Measurements from ENCODE around the gene MYZAP. TPM values are rescaled to one million over a fixed set of nuclear protein-coding genes. Genes with fewer than 3 reads are reported as not detected.

Gene MYZAP
- total and polyA plus RNA-seq, 2 of the 8 experiments (the other 6 are each of a cell fraction or from before 2014, with no cell fraction given) = 0.41 to 0.65 TPM

DNA sequence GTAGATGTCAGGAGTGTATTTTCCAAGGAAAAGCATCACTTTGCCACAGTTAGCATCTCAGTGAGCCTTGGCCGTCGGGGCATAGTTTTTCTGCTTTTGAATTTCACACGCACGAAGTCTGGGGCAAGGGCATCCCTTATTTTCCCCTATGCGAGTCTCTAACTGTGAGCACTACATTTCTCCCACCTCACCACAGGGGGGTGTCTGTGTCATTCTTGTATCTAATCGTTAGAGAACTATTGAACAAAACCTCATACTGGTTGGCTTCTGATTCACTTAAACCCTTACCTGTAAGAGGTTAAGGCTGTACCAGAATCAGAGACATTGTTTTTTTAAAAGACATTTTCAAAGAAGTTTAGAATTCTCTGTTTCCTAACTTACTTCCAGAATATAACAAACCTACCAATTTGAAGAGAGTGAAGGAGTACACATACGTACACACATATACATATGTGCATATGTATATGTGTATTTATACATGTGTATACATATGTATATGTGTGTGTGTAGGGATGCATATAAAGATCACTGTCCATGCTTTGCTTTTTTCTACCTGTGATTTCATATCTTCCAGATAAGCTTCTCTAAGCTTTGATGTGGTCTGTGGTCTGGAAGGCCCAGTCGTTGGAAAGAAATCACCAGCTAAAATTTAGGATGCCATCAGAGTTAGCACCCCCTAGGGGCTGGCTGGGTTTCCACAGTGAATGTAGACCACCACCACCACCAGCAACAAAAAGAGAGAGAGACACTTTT, 49.4 kb downstream of the MYZAP start:
- Histone ChIP-seq H3K14ac (ENCODE audit: insufficient read length) (no peak overlapping the region), H2AK5ac (ENCODE audit: low read depth, low read length) (no peak overlapping the region), H2AFZ (ENCODE audit: low read length) (no peak overlapping the region), H4K20me1 (replicated peaks in 1 of 2; ENCODE audit: control insufficient read depth in 1 of 2, insufficient read depth in 2 of 2, low read length in 2 of 2) (peaks cover 0 to 2% of the 10 kb centered on the region in 2 experiments), H3K36me3 (ENCODE audit: control insufficient read depth in 2 of 4, insufficient read depth in 4 of 4, low read length in 3 of 4) (no peaks in the 10 kb centered on the region), H4K8ac (ENCODE audit: extremely low read depth, insufficient read depth, low read length) (no peak overlapping the region), H3K4me3 (ENCODE audit: extremely low read depth in 1 of 4, insufficient read depth in 2 of 4, low read depth in 3 of 4, low read length in 4 of 4) (no peak overlapping the region), H3K18ac (ENCODE audit: extremely low read depth, low read length) (no peak overlapping the region), H2BK120ac (replicated peaks; ENCODE audit: low read depth, low read length) (no peak overlapping the region), H4K91ac (replicated peaks; ENCODE audit: insufficient read length, low read length) (no peak overlapping the region), H3K27me3 (replicated peaks in 1 of 4; ENCODE audit: control insufficient read depth in 3 of 4, extremely low read depth in 1 of 4, insufficient read depth in 3 of 4, low read length in 3 of 4) (peaks cover 0 to 3% (median 0%) of the 10 kb centered on the region in 4 experiments; a peak in 2 of 7 replicates), H3K9ac (replicated peaks in 1 of 4; ENCODE audit: extremely low read depth in 1 of 4, low read depth in 3 of 4, low read length in 3 of 4) (no peak overlapping the region), H3K27ac (ENCODE audit: low read depth, low read length) (no peak overlapping the region), H4K5ac (ENCODE audit: insufficient read length, low read depth, low read length) (no peak overlapping the region), H3K23me2 (ENCODE audit: low read depth, low read length) (no peaks in the 10 kb centered on the region), H3K79me1 (ENCODE audit: low read depth, low read length) (no peaks in the 10 kb centered on the region), H2BK5ac (ENCODE audit: low read depth, low read length) (no peak overlapping the region), H2BK15ac (ENCODE audit: low read length) (no peak overlapping the region), H3K4me1 (replicated peaks in 1 of 4; ENCODE audit: control insufficient read depth in 3 of 4, insufficient read depth in 4 of 4, low read length in 3 of 4) (no peaks in the 10 kb centered on the region), H3K4ac (replicated peaks; ENCODE audit: insufficient read length, low read depth, low read length) (no peak overlapping the region), H3K79me2 (ENCODE audit: control insufficient read depth in 1 of 2, insufficient read depth in 2 of 2, low read length in 2 of 2) (no peaks in the 10 kb centered on the region), H3K56ac (replicated peaks; ENCODE audit: insufficient read length, low read depth, low read length) (no peak overlapping the region), H3K4me2 (ENCODE audit: insufficient read depth in 1 of 2, low read depth in 2 of 2, low read length in 2 of 2) (no peak overlapping the region), H2BK12ac (ENCODE audit: low read depth, low read length) (no peak overlapping the region), H3K9me3 (ENCODE audit: insufficient read depth in 2 of 2, low read depth in 1 of 2, low read length in 1 of 2) (no peaks in the 10 kb centered on the region), H2BK20ac (ENCODE audit: low read length) (no peak overlapping the region), H3K23ac (ENCODE audit: insufficient read length) (no peak overlapping the region)
- DNase-seq (ENCODE audit: low read depth in 1 of 2, low spot score in 2 of 2) = no peak
- POLR2A ChIA-PET (ENCODE audit: partially characterized antibody) = no interaction called here
- FAIRE-seq = no peak
- TF ChIP-seq TBP (IDR thresholded peaks at IDR 0.05; ENCODE audit: low read depth, low read length) (no peak), ASH2L (IDR thresholded peaks at IDR 0.05; ENCODE audit: low read length) (no peak), KDM5A (IDR thresholded peaks at IDR 0.05; ENCODE audit: low read length) (no peak), CBX5 (IDR thresholded peaks at IDR 0.05; ENCODE audit: low read depth, low read length) (no peak), RAD21 (IDR thresholded peaks at IDR 0.05 in 1 of 2, conservative IDR thresholded peaks at IDR 0.05 in 1 of 2; ENCODE audit: low read depth in 2 of 2, low read length in 2 of 2) (peak; percentile 22 to 45; a peak in 3 of 4 replicates), MAFK (IDR thresholded peaks at IDR 0.05; ENCODE audit: low read depth, low read length) (no peak), EGR1 (IDR thresholded peaks at IDR 0.05; ENCODE audit: borderline replicate concordance, low read depth, low read length) (no peak)
- TF ChIP-seq, protein P1, sequence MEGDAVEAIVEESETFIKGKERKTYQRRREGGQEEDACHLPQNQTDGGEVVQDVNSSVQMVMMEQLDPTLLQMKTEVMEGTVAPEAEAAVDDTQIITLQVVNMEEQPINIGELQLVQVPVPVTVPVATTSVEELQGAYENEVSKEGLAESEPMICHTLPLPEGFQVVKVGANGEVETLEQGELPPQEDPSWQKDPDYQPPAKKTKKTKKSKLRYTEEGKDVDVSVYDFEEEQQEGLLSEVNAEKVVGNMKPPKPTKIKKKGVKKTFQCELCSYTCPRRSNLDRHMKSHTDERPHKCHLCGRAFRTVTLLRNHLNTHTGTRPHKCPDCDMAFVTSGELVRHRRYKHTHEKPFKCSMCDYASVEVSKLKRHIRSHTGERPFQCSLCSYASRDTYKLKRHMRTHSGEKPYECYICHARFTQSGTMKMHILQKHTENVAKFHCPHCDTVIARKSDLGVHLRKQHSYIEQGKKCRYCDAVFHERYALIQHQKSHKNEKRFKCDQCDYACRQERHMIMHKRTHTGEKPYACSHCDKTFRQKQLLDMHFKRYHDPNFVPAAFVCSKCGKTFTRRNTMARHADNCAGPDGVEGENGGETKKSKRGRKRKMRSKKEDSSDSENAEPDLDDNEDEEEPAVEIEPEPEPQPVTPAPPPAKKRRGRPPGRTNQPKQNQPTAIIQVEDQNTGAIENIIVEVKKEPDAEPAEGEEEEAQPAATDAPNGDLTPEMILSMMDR (IDR thresholded peaks at IDR 0.05; ENCODE audit: control extremely low read depth in 1 of 3, insufficient read depth in 1 of 3, low read depth in 1 of 3, low read length in 3 of 3) = peak; percentile 50 to 61 (median 59)
- TF ChIP-seq, protein P2, sequence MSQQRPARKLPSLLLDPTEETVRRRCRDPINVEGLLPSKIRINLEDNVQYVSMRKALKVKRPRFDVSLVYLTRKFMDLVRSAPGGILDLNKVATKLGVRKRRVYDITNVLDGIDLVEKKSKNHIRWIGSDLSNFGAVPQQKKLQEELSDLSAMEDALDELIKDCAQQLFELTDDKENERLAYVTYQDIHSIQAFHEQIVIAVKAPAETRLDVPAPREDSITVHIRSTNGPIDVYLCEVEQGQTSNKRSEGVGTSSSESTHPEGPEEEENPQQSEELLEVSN (IDR thresholded peaks at IDR 0.05) = no peak
- CTCF ChIA-PET (ENCODE audit: partially characterized antibody) = interaction anchor here (0.6 to 3.8 kb wide), 34 partner anchors 9 to 869 kb away, joined by 3 to 32 read pairs (median 4); partner anchors contain the start of gene POLR2M
- WGBS, 2 experiments (ENCODE audit: extremely low coverage in 1 of 2, insufficient coverage in 1 of 2, insufficient read length in 1 of 2, insufficient replicate concordance in 2 of 2, low coverage in 1 of 2, low lambda C conversion rate in 2 of 2, missing lambda C conversion rate in 1 of 2) = 83% methylated on average over 8 of the region's 8 CpGs; no CpG with 5 or more reads in 1 of the 2 experiments

Data from H1 (cell line).